Eye (tissue), 1 donor: ENCODE measurements around the gene NAIF1.

Experiments
- DNase-seq: peaks from one replicate; pipeline ENCODE4 v3.0.0-alpha.2; 2015

Gene NAIF1

GRCh38 chr9:128101690-128102089 lies 34.6 kb upstream of the NAIF1 start:
- peak; percentile 27 for DNase-seq

- no peak for DNase-seq
These were observed 34.1 kb upstream of the NAIF1 start for GRCh38 chr9:128101231-128101661.

GRCh38 chr9:128100581-128100980 lies 33.5 kb upstream of the NAIF1 start:
- DNase-seq, result no peak

GRCh38 chr9:128099932-128100491 lies 32.9 kb upstream of the NAIF1 start:
- DNase-seq, result no peak

- DNase-seq, result no peak
These were observed 32.3 kb upstream of the NAIF1 start for GRCh38 chr9:128099231-128099931.

- DNase-seq, result peak; percentile 96
These were observed 31.4 kb upstream of the NAIF1 start for GRCh38 chr9:128098297-128099230.

DNA sequence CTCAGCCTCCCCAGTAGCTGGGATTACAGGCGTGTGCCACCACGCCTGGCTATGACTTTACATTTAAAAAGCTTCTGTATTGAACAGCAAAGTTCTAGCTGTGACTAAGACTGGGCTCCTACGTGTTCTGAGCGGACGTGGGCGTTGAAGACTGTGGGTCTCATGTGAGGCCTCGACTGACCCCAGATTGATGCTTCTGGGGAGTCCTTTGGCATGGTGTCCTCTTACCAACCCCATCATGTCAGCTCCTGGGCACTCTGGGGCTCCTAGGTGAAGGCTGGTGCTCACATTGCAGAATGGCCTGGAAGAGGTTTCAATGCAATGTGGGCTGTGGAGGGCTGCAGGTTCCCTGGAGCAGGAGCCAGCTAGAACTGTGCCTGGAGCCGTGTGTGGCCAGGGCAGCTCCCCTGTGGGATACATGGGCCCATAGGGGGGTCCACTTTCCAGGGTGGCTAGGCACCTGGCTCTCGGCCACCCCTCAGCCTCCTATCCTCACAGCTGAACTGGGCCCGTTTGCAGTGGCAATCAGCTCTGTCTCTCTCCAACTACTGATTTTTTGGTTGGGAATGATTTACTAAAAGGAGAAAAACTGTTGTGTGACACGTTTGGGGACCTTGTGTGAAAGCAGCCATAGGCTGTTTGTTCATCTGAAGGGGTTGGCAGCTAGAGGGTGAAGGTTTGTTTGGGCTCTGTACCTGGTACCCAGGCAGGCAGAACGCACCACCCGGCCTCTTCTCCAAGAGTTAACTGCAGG lies 30.6 kb upstream of the NAIF1 start:
- no peak for DNase-seq

GRCh38 chr9:128096616-128097536 lies 29.8 kb upstream of the NAIF1 start:
- DNase-seq, result no peak

DNA sequence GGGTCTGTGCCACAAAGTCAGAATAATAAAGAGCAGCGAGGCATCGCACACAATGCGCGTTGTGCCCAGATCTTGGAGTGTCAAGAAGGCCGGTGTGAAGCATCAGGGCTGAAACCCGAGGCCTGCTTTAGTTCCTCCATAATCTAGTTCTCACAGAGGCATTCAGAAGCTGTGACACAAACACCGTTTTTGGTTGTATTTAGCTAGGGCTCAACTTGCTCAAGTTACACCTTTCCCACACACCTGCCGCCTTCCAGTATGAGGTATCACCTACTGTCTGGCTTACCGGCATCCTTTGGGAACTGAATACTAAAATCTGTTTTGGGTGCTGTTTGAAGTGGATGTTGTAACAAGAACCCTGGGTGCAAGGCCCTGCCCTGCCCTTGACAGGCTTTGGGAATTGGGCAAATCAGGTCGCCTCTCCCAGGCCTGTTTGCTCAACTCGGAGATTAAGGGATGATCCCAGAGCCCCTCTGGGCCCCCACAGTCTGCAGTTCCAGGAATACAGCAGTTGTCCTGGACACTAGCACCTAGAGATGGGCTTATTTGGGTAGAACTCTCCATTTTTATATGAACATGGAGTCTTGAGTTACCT lies 27.9 kb upstream of the NAIF1 start:
- no peak for DNase-seq

- DNase-seq, result peak; percentile 98
These were observed 27.2 kb upstream of the NAIF1 start for GRCh38 chr9:128094166-128094949.

GRCh38 chr9:128093011-128093410 lies 25.9 kb upstream of the NAIF1 start:
- no peak for DNase-seq

DNA sequence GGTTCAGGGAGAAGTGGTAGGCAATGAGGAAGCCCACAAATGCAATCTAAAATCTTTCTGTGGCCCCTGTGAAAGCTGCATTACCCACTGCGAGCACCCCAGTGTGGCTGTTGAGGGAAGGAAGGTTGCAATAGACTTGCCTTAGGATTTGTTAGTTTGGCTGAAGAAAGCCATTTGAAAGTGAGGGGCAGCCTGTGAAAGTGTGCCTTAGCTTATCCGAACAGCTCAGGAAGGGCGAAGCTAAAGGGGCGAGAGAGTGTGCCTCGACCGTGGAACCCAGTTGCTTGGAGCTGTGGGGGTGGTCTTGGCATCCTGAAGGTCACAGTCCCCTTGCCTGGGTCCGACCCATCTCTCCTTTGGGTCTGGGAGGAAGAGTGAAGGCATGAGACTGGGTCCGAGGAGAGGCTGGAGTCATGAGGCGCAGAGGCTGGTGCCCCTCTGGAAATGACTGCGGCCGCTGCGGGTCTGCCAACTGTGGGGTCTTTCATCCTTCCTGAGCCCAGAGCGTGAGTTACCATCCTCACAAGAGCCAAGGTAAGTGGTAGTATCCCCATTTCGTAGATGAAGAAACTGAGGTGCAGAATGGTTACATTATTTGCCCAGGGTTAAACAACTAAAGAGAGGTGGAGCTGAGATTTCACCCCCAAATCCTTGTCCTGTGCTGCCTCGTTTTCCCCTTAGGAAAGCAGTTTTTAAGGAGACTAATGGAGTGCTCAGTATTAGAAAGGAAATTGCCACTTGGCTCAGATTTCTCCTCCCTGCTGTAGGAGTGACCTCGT lies 25.3 kb upstream of the NAIF1 start:
- no peak for DNase-seq

DNA sequence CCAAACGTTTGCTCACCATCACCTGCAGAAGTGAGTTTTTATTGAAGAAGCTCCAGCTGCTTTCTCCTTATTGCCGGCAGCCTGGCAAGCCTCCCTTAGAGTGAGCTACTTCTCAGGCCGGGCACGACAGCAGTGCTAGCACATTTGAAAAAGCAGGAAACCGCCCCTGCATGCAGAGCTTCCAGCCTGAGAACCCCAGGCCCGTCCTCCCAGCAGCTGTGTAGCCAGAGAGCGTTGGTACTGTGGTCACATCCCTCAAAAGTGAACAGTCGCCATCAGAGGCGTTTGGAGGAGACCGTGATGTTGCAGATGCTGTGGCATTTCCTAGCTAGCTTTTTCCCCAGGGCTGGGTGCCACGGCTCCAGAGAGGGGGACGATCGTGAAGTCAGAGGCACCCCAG lies 24.5 kb upstream of the NAIF1 start:
- DNase-seq, result no peak

GRCh38 chr9:128091144-128091543 lies 24.0 kb upstream of the NAIF1 start:
- DNase-seq, result peak; percentile 97

DNA sequence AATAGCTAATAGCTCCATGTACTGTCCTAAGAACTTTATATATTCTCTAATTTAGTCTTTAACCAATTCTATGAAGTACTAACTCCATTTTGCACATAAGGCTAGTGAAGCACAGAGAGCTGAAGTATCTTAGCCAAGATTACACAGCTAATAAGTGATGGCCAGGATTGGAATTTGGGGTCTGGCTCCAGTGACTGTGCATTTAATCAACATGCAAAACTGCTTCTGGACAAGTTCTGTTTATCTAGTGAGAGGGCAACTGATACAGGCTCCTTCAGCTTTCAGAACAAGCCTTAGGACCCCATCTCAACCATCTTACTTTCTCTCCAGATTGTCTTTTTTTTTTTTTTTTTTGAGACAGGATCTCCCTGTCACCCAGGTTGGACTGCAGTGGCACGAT lies 22.2 kb upstream of the NAIF1 start:
- DNase-seq, result no peak

DNA sequence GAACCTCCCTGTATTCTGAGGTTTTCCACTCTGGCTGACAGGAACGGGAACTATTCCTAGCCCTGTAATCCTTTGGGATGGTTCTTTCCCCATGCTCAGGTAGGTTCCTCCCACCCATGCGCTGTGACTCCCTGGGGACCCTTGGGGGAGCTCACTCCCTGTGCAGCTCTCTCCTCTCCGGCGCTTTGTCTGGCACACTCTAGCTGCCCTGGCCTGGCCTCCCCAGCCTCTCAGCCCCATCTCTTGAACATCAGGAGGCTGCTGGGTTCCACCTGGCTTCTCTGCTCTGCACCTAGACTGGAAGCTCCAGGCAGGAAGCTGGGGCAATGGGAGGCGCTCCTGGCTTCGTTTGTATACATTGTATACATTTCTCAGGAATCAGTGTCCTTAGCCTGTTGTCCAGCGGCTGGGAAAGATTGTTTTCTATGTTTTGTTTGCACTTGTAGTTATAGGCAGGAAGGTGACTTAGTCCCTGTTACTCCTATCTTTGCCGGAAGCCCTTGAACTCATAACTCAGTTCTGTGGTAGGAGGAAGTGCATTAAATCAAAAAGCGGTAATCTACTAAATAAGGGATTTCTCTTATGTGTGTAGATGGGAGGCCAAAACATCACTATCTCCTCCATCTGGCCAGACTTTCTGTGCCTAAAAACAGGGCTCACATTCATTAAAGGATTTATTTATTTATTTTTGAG lies 21.3 kb upstream of the NAIF1 start:
- no peak for DNase-seq

- no peak for DNase-seq
These were observed 20.1 kb upstream of the NAIF1 start for GRCh38 chr9:128087262-128087661.

DNA sequence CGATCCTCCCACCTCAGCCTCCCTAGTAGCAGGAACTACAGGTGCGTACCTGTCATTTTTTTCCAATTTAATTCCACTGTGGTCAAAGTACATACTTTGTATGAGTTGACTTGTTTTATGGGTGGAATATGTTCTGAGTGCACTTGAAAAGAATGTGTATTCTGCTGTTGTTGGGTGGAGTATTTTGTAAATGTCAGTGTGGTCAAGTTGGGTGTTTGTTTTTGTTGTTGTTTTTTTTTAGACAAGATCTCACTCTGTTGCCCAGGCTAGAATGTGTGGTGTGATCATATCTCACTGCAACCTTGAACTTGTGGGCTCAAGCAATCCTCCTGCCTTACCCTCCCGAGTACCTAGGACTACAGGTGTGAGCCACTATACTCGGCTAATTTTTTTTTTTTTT lies 18.8 kb upstream of the NAIF1 start:
- DNase-seq, result no peak

DNA sequence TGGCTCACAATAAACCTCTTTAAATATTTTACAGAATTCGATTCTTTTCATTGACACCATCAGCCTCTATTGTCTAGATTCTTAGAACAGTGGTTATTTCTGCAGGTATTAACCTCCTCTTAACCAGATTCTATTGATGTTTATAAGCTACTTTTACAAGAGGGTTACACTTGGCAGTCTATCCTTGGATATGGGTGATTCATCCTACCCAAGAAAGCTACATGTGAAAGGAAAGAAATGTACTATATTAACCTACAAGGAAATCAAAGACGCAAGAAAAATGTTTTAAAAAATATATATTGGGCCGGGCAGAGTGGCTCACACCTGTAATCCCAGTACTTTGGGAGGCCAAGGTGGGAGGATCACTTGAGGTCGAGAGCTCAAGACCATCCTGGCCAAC lies 17.6 kb upstream of the NAIF1 start:
- DNase-seq, result no peak
